ENCODE results near the gene RAX. TPM values are rescaled to one million over a fixed set of nuclear protein-coding genes. Genes with fewer than 3 reads are reported as not detected.
"Not testable (repeated sequence)": the region's sequence is repeated elsewhere in the genome, so short reads cannot be mapped to it uniquely, and the experiment has no call there.

The RAX gene
- total RNA-seq, 2 experiments from 2014 or later = not detected

DNA sequence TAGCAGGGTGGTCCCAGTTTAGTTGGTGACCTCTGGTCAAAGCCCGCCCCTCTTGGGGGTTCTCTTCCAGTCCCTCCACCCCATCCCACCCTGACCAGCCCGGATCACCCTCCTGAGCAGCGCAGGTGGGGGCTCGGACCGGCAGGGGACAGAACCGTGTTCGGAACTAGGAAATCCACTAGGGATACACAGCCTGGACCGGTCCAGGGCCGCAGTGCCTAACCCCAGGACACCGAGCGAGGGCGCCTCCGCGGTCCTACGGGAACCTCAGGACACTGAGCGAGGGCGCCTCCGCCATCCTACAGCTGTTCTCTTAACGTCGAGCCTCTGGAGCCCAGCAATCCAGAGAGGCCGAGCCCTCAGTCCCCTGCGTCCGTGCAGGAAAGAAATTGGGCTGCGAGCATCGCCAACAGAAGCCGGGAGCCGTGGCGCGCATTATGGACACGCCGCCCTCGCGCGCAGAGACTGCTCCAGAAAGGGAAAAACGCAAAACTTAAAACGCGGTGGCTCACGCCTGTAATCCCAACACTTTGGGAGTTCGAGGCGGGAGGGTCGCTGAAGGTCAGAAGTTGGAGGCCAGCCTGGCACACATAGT, 8.5 kb downstream of the RAX start:
- no peak for DNase-seq
- Mint-ChIP-seq H3K4me3 (peak overlapping the region; percentile 59), H3K27ac (no peak overlapping the region), H3K27me3 (ENCODE audit: low read depth) (peaks cover 74% of the 10 kb centered on the region), H3K36me3 (ENCODE audit: low read depth) (no peaks in the 10 kb centered on the region), H3K4me1 (ENCODE audit: low read depth) (peaks cover 17% of the 10 kb centered on the region), H3K9me3 (no peaks in the 10 kb centered on the region)
- CTCF ChIA-PET = interaction anchor here (1.1 to 1.2 kb wide), 2 partner anchors 8 to 43 kb away, joined by 3 read pairs; partner anchors contain the start of gene RAX
- intact Hi-C loops (cut with micrococcal nuclease) = loop anchor here (5.0 kb wide), 1 partner anchor 138 kb away; no protein-coding TSS in a partner anchor

DNA sequence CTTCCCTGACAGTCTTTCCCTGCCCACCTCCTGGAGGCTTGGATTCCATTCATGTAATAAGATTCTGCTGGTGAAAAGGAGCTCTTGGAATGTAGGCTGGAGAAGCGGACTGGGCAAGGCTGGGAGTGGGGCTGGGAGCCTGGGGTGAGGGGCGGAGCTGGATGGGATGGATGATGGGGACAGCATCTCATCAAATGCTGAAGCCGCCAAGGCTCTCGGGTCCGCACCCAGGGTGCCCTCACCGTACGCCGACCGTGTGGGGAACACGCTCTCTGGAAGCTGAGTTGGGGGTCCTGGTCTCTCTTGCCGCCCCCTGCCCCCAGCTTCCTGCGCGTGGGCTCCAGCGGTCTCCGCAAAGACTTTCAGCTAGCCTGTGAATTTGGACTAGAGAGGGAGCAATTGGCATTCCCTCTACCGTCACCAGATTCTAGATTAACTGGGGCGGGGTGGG, 9.1 kb downstream of the RAX start:
- CTCF ChIA-PET = interaction anchor here (1.1 to 1.2 kb wide), 3 partner anchors 9 to 44 kb away, joined by 3 read pairs; partner anchors contain the start of gene RAX
- DNase-seq = no peak

DNA sequence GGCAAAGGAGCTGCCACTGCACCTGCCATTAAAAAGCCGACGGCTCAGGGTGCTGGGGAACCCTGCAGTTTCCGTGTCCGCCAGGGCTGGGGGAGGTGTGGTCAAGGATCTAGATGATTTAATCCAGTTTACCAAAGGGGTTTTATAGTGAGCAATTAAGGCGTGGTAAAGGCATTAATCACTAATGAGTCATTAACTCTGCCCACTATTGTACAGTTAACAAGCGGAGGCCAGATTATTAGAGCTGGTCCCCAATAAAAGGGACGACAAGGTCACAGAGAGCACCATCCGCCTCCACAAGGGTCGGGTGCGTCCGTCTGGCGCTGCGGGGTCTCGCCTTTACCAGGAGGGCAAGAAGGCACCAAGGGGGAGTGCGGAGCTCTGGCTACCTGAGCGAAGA, 9.6 kb downstream of the RAX start:
- H3K36me3 Mint-ChIP-seq (ENCODE audit: low read depth) = no peaks in the 10 kb centered on the region
- no peak overlapping the region for H3K4me3 Mint-ChIP-seq
- CTCF ChIA-PET = interaction anchor here (1.1 to 1.2 kb wide), 3 partner anchors 9 to 44 kb away, joined by 3 read pairs; partner anchors contain the start of gene RAX
- intact Hi-C loops (cut with micrococcal nuclease) = no loop called here
- H3K27ac Mint-ChIP-seq = no peak overlapping the region
- peaks cover 12% of the 10 kb centered on the region for H3K4me1 Mint-ChIP-seq (ENCODE audit: low read depth)
- peaks cover 75% of the 10 kb centered on the region for H3K27me3 Mint-ChIP-seq (ENCODE audit: low read depth)
- no peaks in the 10 kb centered on the region for H3K9me3 Mint-ChIP-seq
- DNase-seq = no peak

More for the DNA sequence above, 9.1 kb downstream of the RAX start:
- peaks cover 76% of the 10 kb centered on the region for H3K27me3 Mint-ChIP-seq (ENCODE audit: low read depth)
- peaks cover 13% of the 10 kb centered on the region for H3K4me1 Mint-ChIP-seq (ENCODE audit: low read depth)
- H3K9me3 Mint-ChIP-seq = no peaks in the 10 kb centered on the region
- intact Hi-C loops (cut with micrococcal nuclease) = no loop called here
- H3K36me3 Mint-ChIP-seq (ENCODE audit: low read depth) = no peaks in the 10 kb centered on the region
- H3K4me3 Mint-ChIP-seq = no peak overlapping the region
- no peak overlapping the region for H3K27ac Mint-ChIP-seq

DNA sequence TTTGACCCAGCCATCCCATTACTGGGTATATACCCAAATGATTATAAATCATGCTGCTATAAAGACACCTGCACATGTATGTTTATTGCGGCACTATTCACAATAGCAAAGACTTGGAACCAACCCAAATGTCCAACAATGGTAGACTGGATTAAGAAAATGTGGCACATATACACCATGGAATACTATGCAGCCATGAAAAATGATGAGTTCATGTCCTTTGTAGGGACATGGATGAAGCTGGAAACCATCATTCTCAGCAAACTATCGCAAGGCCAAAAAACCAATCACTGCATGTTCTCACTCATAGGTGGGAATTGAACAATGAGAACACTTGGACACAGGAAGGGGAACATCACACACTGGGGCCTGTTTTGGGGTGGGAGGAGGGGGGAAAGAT, 11.0 kb downstream of the RAX start:
- intact Hi-C loops (cut with micrococcal nuclease) = not testable (repeated sequence)

DNA sequence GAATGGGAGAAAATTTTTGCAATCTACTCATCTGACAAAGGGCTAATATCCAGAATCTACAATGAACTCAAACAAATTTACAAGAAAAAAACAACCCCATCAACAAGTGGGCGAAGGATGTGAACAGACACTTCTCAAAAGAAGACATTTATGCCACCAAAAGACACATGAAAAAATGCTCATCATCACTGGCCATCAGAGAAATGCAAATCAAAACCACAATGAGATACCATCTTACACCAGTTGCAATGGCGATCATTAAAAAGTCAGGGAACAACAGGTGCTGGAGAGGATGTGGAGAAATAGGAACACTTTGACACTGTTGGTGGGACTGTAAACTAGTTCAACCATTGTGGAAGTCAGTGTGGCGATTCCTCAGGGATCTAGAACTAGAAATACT, 11.4 kb downstream of the RAX start:
- CTCF ChIA-PET; H3K27ac Mint-ChIP-seq; DNase-seq; H3K4me3 Mint-ChIP-seq; intact Hi-C loops (cut with micrococcal nuclease); H3K4me1 Mint-ChIP-seq (ENCODE audit: low read depth); H3K36me3 Mint-ChIP-seq (ENCODE audit: low read depth); H3K9me3 Mint-ChIP-seq: not testable (repeated sequence)
- H3K27me3 Mint-ChIP-seq (ENCODE audit: low read depth) = peaks cover 61% of the 10 kb centered on the region

More for the DNA sequence above, 11.0 kb downstream of the RAX start:
- H3K27ac Mint-ChIP-seq; H3K4me3 Mint-ChIP-seq; H3K4me1 Mint-ChIP-seq (ENCODE audit: low read depth); CTCF ChIA-PET; H3K36me3 Mint-ChIP-seq (ENCODE audit: low read depth); DNase-seq; H3K9me3 Mint-ChIP-seq: not testable (repeated sequence)
- peaks cover 64% of the 10 kb centered on the region for H3K27me3 Mint-ChIP-seq (ENCODE audit: low read depth)

DNA sequence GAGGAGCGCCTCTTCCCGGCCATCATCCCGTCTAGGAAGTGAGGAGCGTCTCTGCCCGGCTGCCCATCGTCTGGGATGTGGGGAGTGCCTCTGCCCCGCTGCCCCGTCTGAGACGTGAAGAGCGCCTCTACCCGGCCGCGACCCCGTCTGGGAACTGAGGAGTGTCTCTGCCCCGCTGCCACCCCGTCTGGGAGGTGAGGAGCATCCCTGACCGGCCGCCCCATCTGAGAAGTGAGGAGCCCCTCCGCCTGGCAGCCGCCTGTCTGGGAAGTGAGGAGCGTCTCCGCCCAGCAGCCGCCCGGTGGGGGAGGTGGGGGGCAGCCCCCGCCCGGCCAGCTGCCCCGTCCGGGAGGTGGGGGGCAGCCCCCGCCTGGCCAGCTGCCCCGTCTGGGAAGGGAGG, 17.8 kb downstream of the RAX start:
- H3K27me3 Mint-ChIP-seq (ENCODE audit: low read depth) = peaks cover 36% of the 10 kb centered on the region
- H3K9me3 Mint-ChIP-seq; H3K27ac Mint-ChIP-seq; H3K4me1 Mint-ChIP-seq (ENCODE audit: low read depth); intact Hi-C loops (cut with micrococcal nuclease); H3K36me3 Mint-ChIP-seq (ENCODE audit: low read depth); CTCF ChIA-PET; H3K4me3 Mint-ChIP-seq; DNase-seq: not testable (repeated sequence)

DNA sequence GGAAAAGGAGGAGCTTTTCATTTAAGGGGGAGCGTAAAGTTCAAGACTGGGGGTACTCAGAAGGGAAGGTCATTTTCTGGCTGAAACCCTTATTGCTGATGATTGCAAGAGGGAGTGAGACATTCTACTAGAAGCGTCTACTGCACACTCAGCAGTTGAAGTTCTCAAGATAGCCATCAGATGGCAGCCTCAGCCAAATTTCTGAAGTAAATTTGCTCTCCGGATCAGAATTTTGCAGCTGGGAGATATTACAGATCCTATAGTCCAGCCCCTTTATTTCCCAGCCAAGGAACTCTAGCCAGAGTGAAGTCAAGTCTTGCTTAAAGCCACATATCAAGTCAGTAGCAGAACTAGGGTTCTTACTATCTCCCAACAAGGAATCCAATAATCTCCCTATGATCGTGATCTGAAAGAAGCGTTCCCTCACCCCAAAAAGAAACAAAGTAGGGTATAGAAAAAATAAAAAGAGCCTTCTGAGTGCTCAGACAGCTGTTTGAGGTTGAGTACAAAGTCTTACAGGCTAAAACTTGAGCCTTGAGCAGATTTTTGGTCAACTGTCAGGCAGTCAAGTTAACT, 24.0 kb downstream of the RAX start:
- Mint-ChIP-seq H3K27me3 (ENCODE audit: low read depth) (peaks cover 54% of the 10 kb centered on the region), H3K9me3 (no peaks in the 10 kb centered on the region), H3K4me1 (ENCODE audit: low read depth) (no peaks in the 10 kb centered on the region), H3K27ac (no peak overlapping the region), H3K4me3 (no peak overlapping the region), H3K36me3 (ENCODE audit: low read depth) (no peaks in the 10 kb centered on the region)
- intact Hi-C loops (cut with micrococcal nuclease) = loop anchor here (1.0 to 2.0 kb wide), 3 partner anchors 24 to 154 kb away; partner anchors contain the start of gene RAX
- CTCF ChIA-PET = interaction anchor here (0.7 to 3.1 kb wide), 19 partner anchors 9 to 164 kb away, joined by 3 to 61 read pairs (median 4); no protein-coding TSS in a partner anchor
- peak; percentile 66 for DNase-seq

DNA sequence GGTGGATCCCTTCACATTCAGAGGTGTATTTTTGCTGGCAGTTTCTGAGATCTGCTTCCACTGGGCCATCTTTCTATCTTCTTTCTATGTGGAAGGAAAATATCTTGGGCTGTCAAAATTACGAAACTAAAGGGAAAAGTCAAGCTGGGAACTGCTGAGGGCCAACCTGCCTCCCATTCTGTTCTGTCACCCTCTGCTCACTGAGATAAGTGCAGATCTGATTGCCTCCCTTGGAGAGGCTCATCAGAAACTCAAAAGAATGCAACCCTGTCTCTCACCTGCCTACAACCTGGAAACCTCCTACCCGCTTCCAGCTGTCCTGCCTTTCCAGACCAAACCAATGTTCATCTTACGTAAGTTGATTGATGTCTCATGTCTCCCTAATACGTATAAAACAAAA, 26.5 kb downstream of the RAX start:
- intact Hi-C loops (cut with micrococcal nuclease) = no loop called here
- no peak for DNase-seq
- Mint-ChIP-seq H3K4me3 (no peak overlapping the region), H3K4me1 (ENCODE audit: low read depth) (no peaks in the 10 kb centered on the region), H3K27me3 (ENCODE audit: low read depth) (peaks cover 54% of the 10 kb centered on the region), H3K27ac (no peak overlapping the region), H3K36me3 (ENCODE audit: low read depth) (no peaks in the 10 kb centered on the region), H3K9me3 (no peaks in the 10 kb centered on the region)
- CTCF ChIA-PET = interaction anchor here (1.4 to 3.1 kb wide), 2 partner anchors 62 to 156 kb away, joined by 4 to 22 read pairs; no protein-coding TSS in a partner anchor

DNA sequence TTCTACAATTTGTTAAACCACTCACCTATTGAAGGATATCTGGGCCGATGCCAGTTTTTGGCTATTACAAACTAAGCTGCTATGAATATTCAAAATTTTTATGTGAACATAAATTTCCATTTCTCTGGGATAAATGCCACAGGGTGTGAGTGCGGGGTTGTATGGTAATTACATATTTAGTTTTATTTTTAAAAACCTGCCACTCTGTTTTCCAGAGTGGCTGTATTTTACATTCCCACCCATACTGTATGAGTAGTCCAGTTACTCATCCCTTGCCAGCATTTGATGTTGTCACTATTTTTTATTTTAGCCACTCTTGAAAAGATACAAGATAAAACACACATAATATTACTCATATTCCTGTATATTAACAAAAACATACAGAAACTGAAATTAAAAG, 30.3 kb downstream of the RAX start:
- no peaks in the 10 kb centered on the region for H3K9me3 Mint-ChIP-seq
- H3K27me3 Mint-ChIP-seq (ENCODE audit: low read depth) = peaks cover 40% of the 10 kb centered on the region
- CTCF ChIA-PET = no interaction called here
- intact Hi-C loops (cut with micrococcal nuclease) = no loop called here
- no peaks in the 10 kb centered on the region for H3K4me1 Mint-ChIP-seq (ENCODE audit: low read depth)
- H3K27ac Mint-ChIP-seq = no peak overlapping the region
- no peaks in the 10 kb centered on the region for H3K36me3 Mint-ChIP-seq (ENCODE audit: low read depth)
- no peak for DNase-seq
- H3K4me3 Mint-ChIP-seq = no peak overlapping the region

DNA sequence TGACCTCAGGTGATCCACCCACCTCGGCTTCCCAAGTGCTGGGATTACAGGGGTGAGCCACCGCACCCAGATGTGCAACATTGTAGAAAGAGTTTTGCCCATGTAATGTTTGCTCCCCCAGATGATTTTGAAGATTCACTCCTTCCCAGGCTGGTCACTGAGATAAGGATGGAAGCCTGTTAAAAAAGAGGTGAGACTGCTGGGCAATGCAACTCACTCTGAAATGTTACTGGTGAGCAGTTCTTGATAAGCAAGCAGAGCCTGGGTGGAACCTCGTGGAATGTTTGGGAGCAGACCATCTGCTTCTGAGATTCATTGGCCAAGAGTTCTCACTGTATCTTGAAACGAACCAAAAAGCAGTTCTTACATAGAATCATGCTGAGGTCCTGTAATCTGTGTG, 33.6 kb downstream of the RAX start:
- CTCF ChIA-PET = interaction anchor here (0.7 kb wide), 1 partner anchor 9 kb away, joined by 3 read pairs; no protein-coding TSS in a partner anchor
- no peaks in the 10 kb centered on the region for H3K36me3 Mint-ChIP-seq (ENCODE audit: low read depth)
- H3K9me3 Mint-ChIP-seq = no peaks in the 10 kb centered on the region

DNA sequence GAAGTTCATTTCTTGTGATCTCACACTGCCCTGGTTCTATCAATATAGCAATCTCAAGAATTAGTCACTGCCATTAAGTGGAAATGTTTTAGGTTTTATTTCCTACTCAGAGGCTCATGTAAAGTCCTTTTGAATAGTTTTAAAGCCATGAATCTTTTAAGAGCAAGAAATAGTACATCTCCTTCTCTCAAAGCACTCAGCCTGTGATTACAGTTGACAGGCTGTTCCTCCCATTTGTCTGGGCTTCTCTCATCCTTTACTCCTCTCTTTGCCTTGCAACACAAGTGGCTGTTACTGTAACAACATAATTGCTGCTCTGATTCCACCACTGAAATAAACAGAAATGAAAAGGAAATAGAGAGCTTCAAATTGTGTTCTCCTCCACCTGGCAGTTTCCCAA, 34.9 kb downstream of the RAX start:
- Mint-ChIP-seq H3K27ac (no peak overlapping the region), H3K4me3 (no peak overlapping the region), H3K4me1 (ENCODE audit: low read depth) (no peaks in the 10 kb centered on the region), H3K27me3 (ENCODE audit: low read depth) (peaks cover 23% of the 10 kb centered on the region), H3K36me3 (ENCODE audit: low read depth) (no peaks in the 10 kb centered on the region), H3K9me3 (no peaks in the 10 kb centered on the region)
- intact Hi-C loops (cut with micrococcal nuclease) = no loop called here
- DNase-seq = no peak
- CTCF ChIA-PET = interaction anchor here (1.0 kb wide), 1 partner anchor 48 kb away, joined by 3 read pairs; no protein-coding TSS in a partner anchor

More for the DNA sequence above, 33.6 kb downstream of the RAX start:
- H3K27ac Mint-ChIP-seq = no peak overlapping the region
- H3K27me3 Mint-ChIP-seq (ENCODE audit: low read depth) = peaks cover 29% of the 10 kb centered on the region
- intact Hi-C loops (cut with micrococcal nuclease) = no loop called here
- H3K4me3 Mint-ChIP-seq = no peak overlapping the region
- H3K4me1 Mint-ChIP-seq (ENCODE audit: low read depth) = no peaks in the 10 kb centered on the region
- no peak for DNase-seq

DNA sequence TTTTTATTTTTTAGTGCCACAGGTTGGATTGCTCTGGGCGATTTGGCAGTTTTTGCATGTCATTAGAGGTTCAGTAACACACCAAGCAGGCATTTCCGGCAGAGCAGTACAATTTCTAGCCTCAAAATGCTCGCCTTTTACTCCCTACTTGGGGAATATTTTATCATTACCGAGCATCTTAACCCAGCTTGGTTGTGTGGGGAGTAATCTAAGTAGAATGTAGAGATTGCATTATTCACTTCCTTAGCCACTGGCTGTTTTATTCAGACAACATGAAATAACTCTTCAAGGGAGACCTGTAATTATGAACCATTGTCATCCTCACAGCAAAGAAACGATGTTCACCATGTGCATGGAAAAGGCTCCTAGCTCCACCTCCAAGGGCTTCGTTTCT, 40.2 kb downstream of the RAX start:
- H3K4me1 Mint-ChIP-seq (ENCODE audit: low read depth) = no peaks in the 10 kb centered on the region
- CTCF ChIA-PET = no interaction called here
- no peaks in the 10 kb centered on the region for H3K9me3 Mint-ChIP-seq
- H3K36me3 Mint-ChIP-seq (ENCODE audit: low read depth) = no peaks in the 10 kb centered on the region
- peaks cover 36% of the 10 kb centered on the region for H3K27me3 Mint-ChIP-seq (ENCODE audit: low read depth)
- no peak for DNase-seq
- no peak overlapping the region for H3K27ac Mint-ChIP-seq
- intact Hi-C loops (cut with micrococcal nuclease) = no loop called here
- H3K4me3 Mint-ChIP-seq = no peak overlapping the region

Data from activated naive CD4-positive, alpha-beta T cell treated with anti-CD3 and anti-CD28 coated beads for 36 hours (primary cell).